NT2/D1 (cell line): ENCODE measurements around the gene PRKX.

Experiments used
- SUZ12 ChIP-seq: IDR thresholded peaks from 2 replicates; pipeline ENCODE4 v1.6.1; 2011; ENCODE audit not compliant: insufficient read length, insufficient read depth; ENCODE audit errors: extremely low read depth
- YY1 ChIP-seq: IDR thresholded peaks from 2 replicates; pipeline ENCODE4 v1.6.1; 2011; ENCODE audit not compliant: insufficient read length, insufficient read depth
- ZNF274 ChIP-seq: IDR thresholded peaks from 2 replicates; pipeline ENCODE4 v1.6.1; 2011; ENCODE audit warnings: mild to moderate bottlenecking, low read depth, low read length

- no peak for TF ChIP-seq YY1
- no peak for TF ChIP-seq SUZ12
- no peak for TF ChIP-seq ZNF274
Observed at GRCh38 chrX:3697701-3698279, 15.7 kb downstream of the PRKX start.
